ENCODE measurements around the gene RHPN2. TPM values are rescaled to one million over a fixed set of nuclear protein-coding genes. Genes with fewer than 3 reads are reported as not detected.

RHPN2 gene
- total and polyA plus RNA-seq, 2 of the 13 experiments (the other 11 are each of a cell fraction or from before 2014, with no cell fraction given) = 20.3 to 48.0 TPM

DNA sequence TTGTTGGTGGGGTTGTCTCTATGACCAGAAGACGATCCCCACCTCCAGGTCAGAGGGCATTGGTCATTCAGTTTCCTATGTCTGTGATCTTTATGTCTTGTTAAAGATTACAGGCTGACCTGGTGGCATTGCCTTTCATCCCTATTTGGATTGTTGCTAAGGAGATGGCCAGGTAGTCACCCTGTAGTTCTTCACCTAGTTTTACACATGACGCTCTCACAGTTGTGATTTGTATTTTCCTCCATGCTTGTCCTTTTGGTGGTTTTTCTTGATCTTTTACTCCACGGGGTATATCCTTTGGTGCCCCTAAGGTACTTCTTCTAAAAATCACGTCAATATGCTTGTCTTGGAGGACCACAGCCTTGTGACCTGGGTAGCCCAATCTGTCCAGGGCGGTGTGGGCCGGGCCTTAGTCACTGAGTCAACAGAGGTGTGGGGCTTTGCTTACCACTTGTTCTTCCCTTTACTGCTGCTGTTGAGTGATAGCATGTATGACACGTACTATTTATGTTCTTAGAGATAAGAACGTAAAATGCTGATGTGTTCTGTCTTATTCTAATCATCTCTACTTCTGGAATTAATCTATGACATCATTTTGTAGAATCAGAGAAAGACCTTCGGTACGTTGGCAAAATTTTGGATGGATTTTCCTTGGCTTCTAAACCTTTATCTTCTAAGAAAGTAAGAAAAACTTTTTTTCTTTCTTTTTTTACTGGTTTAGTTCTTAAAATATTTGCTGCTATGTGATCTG, 36.4 kb upstream of the RHPN2 start (continued):
- TF ChIP-seq, protein P1, sequence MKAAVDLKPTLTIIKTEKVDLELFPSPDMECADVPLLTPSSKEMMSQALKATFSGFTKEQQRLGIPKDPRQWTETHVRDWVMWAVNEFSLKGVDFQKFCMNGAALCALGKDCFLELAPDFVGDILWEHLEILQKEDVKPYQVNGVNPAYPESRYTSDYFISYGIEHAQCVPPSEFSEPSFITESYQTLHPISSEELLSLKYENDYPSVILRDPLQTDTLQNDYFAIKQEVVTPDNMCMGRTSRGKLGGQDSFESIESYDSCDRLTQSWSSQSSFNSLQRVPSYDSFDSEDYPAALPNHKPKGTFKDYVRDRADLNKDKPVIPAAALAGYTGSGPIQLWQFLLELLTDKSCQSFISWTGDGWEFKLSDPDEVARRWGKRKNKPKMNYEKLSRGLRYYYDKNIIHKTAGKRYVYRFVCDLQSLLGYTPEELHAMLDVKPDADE (CRISPR knock-in tag; IDR thresholded peaks at IDR 0.05) = no peak
- TF ChIP-seq, protein P2, sequence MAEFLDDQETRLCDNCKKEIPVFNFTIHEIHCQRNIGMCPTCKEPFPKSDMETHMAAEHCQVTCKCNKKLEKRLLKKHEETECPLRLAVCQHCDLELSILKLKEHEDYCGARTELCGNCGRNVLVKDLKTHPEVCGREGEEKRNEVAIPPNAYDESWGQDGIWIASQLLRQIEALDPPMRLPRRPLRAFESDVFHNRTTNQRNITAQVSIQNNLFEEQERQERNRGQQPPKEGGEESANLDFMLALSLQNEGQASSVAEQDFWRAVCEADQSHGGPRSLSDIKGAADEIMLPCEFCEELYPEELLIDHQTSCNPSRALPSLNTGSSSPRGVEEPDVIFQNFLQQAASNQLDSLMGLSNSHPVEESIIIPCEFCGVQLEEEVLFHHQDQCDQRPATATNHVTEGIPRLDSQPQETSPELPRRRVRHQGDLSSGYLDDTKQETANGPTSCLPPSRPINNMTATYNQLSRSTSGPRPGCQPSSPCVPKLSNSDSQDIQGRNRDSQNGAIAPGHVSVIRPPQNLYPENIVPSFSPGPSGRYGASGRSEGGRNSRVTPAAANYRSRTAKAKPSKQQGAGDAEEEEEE (CRISPR knock-in tag; IDR thresholded peaks at IDR 0.05; ENCODE audit: borderline replicate concordance) = no peak
- TF ChIP-seq PHB2 (IDR thresholded peaks at IDR 0.05; ENCODE audit: partially characterized antibody) = no peak
- TF ChIP-seq GABPB1 (CRISPR knock-in tag; IDR thresholded peaks at IDR 0.05) = no peak
- TF ChIP-seq MYC (CRISPR knock-in tag; IDR thresholded peaks at IDR 0.05; ENCODE audit: borderline replicate concordance) = no peak
- TF ChIP-seq, protein P3, sequence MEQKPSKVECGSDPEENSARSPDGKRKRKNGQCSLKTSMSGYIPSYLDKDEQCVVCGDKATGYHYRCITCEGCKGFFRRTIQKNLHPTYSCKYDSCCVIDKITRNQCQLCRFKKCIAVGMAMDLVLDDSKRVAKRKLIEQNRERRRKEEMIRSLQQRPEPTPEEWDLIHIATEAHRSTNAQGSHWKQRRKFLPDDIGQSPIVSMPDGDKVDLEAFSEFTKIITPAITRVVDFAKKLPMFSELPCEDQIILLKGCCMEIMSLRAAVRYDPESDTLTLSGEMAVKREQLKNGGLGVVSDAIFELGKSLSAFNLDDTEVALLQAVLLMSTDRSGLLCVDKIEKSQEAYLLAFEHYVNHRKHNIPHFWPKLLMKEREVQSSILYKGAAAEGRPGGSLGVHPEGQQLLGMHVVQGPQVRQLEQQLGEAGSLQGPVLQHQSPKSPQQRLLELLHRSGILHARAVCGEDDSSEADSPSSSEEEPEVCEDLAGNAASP (CRISPR knock-in tag; IDR thresholded peaks at IDR 0.05; ENCODE audit: borderline replicate concordance) = peak; percentile 72; the same call in 1 of the 2 replicates
- no peak for TF ChIP-seq TBP (CRISPR knock-in tag; IDR thresholded peaks at IDR 0.05)
- TF ChIP-seq, protein P4, sequence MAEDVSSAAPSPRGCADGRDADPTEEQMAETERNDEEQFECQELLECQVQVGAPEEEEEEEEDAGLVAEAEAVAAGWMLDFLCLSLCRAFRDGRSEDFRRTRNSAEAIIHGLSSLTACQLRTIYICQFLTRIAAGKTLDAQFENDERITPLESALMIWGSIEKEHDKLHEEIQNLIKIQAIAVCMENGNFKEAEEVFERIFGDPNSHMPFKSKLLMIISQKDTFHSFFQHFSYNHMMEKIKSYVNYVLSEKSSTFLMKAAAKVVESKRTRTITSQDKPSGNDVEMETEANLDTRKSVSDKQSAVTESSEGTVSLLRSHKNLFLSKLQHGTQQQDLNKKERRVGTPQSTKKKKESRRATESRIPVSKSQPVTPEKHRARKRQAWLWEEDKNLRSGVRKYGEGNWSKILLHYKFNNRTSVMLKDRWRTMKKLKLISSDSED (CRISPR knock-in tag; IDR thresholded peaks at IDR 0.05) = no peak
- TF ChIP-seq, protein P5, sequence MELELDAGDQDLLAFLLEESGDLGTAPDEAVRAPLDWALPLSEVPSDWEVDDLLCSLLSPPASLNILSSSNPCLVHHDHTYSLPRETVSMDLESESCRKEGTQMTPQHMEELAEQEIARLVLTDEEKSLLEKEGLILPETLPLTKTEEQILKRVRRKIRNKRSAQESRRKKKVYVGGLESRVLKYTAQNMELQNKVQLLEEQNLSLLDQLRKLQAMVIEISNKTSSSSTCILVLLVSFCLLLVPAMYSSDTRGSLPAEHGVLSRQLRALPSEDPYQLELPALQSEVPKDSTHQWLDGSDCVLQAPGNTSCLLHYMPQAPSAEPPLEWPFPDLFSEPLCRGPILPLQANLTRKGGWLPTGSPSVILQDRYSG (CRISPR knock-in tag; IDR thresholded peaks at IDR 0.05) = no peak
- no peak for TF ChIP-seq GATAD1 (CRISPR knock-in tag; IDR thresholded peaks at IDR 0.05)
- no peak for TF ChIP-seq XBP1 (CRISPR knock-in tag; IDR thresholded peaks at IDR 0.05)
- no peak for TF ChIP-seq SP4 (CRISPR knock-in tag; IDR thresholded peaks at IDR 0.05)
- TF ChIP-seq, protein P6, sequence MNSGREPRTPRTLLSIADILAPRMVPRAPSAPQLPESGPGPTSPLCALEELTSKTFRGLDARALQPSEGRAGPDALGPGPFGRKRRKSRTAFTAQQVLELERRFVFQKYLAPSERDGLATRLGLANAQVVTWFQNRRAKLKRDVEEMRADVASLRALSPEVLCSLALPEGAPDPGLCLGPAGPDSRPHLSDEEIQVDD (CRISPR knock-in tag; IDR thresholded peaks at IDR 0.05; ENCODE audit: borderline replicate concordance) = no peak
- TF ChIP-seq ZFP1 (CRISPR knock-in tag; IDR thresholded peaks at IDR 0.05) = 0 out of 2 replicates have a peak, but pooled peaks have one; percentile 10
- no peak for TF ChIP-seq ZNF24 (IDR thresholded peaks at IDR 0.05)
- TF ChIP-seq MED13 (CRISPR knock-in tag; IDR thresholded peaks at IDR 0.05) = no peak
- no peak for TF ChIP-seq EZH2 (conservative IDR thresholded peaks at IDR 0.05; ENCODE audit: low read depth, low read length)
- TF ChIP-seq SMAD9 (CRISPR knock-in tag; IDR thresholded peaks at IDR 0.05) = no peak
- TF ChIP-seq ZNF564 (CRISPR knock-in tag; IDR thresholded peaks at IDR 0.05) = 0 out of 2 replicates have a peak, but pooled peaks have one; percentile 34
- TF ChIP-seq ZIK1 (CRISPR knock-in tag; IDR thresholded peaks at IDR 0.05; ENCODE audit: borderline replicate concordance, low read depth) = no peak
- 0 out of 2 replicates have a peak, but pooled peaks have one; percentile 9 for TF ChIP-seq BHLHE40 (IDR thresholded peaks at IDR 0.05; ENCODE audit: low read length)

Measured in HepG2 (cell line).